GM18519 (cell line): ENCODE data around the gene SDF2L1.
"Not testable (repeated sequence)": the region's sequence is repeated elsewhere in the genome, so short reads cannot be mapped to it uniquely, and the experiment has no call there.

Experiments
- ATAC-seq: cut with Tn5 transposase; IDR thresholded peaks from one replicate; pipeline ENCODE4 v1.9.1; 2021; ENCODE audit warnings: mild to moderate bottlenecking, moderate library complexity; ENCODE audit not compliant: unreplicated experiment, low FRiP score

Gene SDF2L1

DNA sequence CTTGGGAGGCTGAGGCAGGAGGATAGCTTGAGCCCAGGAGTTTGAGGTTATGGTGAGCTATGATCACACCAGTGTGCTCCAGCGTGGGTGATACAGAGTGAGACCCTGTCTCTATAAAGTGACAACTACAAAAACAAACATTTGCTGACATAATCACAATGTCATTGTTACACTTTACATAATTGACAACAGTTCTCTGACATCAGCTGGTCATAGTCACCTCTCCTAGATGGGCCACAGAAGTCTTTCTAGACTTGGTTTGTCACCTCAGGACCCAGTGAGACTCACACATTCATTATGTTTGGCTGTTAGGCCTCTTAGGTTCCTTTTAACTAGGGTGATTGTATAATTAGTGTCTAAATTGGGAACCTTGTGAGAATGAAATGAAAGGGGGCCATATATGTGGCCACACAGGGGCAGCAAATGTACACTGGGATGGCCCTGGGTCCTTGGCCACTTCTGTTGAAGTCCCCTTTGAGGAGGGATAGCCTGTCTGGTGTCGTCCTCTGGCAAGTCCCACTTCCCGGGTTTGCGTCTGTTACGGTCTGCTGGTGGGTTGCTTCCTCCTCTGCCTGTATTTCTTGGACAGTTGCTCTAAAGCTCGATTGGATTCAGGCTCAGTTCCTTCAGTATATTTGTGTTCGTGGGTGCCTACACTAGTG, 17.9 kb downstream of the SDF2L1 start:
- no peak for ATAC-seq

DNA sequence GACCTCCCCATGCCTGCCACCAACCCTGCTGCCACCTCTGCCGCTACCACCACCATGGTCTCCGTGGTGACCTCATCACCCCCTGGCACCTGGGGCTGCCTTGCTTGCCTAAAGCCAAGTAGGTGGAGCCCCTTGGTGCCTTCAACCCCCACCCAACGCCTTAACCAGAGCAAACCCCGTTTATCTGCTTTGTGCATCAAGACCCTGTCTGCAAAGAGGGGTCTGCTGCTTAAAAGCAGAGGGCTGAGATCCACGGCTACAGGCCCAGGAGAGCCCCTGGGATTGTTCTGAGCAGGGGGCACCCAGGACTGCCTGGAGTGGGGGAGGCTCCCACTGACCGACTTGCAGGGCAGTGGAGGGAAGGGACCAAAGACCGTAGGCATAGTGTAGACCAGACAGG, 18.8 kb downstream of the SDF2L1 start:
- ATAC-seq: no peak

DNA sequence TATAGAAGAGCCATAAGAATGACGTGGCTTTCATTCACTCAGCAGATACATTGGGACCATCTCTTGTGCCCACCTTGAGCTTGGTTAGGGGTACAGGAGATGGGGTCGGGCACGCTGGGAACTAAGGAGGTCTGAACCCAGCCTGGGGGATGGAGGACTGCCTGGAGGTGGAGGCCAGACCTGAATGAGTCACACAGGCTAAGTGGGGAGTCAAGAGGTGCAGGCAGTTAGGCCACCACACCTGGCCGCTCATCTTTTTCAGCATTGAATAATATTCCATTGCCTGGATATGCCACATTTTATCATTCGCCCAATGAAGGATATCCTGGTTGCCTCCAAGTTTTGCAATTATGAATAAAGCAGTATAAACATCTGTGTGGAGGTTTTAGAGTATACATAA, 19.9 kb downstream of the SDF2L1 start:
- ATAC-seq: no peak

DNA sequence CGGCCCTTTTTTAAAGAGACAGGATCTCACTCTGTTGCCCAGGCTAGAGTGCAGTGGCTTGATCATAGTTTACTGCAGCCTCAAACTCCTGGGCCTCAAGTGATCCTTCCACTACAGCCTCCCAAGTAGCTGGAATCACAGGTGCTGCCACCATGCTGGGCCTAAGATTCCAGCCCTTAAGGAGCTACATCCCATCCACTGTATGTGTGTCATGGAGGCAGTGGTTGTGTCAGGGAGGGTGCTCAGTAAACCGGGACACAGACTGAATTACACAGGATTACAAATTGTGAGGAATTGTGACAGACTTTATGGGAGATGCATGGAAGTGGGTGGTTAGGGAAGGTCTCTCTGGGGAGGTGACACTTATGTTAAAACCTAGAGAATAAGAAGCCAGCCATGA, 21.6 kb downstream of the SDF2L1 start:
- ATAC-seq: no peak

DNA sequence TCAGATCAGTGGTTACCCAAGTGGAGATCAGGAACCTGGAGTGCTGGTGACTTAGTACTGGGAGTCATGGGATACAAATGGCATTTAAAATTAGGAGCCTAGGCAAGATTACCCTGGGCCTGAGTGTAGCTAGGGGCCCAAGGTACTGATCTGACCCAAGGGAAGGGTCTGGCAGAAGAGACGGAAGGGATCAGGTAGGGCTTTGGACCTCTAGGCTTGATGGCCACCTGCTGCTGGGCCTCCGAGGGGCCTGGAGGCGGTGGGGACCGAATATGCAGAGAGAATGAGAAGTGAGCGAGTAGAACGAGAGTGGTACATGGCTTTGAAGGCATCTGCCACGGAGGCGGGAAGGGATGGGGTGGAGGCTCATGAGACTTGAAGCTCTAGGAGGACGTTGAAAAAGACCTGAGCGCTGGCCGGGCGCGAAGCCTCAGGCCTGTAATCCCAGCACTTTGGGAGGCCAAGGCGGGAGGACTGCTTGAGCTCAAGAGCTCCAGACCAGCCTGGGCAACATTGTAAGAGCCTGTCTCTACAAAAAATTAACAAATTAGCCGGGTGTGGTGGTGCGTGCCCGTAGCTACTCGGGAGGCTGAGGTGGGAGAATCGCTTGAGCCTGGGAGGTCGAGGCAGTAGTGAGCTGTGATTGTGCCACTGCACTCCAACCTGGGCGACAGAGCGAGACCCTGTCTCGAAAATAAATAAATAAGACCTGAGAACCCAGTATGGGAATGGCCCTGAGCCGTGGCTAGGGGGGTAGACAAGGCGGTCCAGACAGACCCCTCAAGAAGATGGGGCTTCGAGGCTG, 23.1 kb downstream of the SDF2L1 start:
- ATAC-seq: no peak

DNA sequence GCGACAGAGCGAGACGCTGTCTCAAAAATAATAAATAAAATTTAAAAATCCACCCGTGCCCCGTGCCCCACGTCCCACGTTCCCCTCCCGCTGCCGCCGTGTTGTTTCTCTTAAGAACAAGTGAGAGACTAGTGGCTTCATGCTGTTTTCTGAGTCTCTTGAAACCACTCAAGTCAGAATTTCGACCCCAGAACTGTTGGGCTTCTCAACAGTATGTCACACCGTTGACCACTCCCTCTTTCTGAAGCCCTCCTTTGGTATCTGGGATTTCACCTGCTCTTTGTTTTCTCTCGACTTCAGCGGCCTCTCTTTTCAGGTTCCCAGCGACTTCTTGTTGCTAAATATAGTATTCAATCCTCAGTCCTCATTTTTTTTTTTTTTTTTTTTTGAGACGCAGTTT, 24.7 kb downstream of the SDF2L1 start:
- no peak for ATAC-seq

DNA sequence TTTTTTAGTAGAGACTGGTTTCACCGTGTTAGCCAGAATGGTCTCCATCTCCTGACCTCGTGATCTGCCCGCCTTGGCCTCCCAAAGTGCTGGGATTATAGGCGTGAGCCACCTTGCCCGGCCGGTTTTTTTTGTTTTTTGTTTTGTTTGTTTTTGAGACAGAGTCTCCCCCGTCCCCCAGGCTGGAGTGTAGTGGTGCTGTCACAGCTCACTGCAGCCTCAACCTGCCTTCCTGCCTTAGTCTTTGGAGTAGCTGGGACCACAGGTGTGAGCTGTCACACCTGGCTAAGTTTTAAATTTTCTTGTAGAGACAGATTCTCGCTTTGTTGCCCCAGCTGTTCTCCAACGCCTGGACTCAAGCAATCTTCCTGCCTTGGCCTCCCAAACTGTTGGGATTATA, 26.9 kb downstream of the SDF2L1 start:
- no peak for ATAC-seq

DNA sequence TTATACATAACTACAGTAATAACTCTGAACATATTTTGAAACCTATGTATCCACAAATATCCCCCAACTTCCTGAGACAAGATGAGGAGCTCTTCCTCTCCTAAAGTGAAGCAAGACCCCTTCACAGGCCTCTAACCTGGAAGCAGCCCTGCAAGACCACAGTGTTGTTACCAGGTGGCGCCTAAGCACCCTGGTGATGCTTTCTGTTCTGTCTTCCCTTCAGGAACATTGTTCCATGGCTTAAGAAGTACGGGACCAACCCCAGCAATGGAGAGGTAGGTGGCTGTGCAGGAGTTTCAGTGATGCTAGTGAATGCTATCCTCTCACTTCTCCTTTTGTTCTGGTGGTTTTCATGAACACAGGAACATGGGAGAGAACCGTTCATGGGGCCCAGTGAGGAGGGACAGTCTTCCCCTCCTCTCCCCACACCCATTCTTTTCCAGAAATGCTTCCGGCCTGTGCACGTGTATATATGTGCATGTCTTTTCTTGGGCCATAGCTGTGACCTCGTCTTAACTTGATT, 30.1 kb downstream of the SDF2L1 start:
- ATAC-seq: no peak

DNA sequence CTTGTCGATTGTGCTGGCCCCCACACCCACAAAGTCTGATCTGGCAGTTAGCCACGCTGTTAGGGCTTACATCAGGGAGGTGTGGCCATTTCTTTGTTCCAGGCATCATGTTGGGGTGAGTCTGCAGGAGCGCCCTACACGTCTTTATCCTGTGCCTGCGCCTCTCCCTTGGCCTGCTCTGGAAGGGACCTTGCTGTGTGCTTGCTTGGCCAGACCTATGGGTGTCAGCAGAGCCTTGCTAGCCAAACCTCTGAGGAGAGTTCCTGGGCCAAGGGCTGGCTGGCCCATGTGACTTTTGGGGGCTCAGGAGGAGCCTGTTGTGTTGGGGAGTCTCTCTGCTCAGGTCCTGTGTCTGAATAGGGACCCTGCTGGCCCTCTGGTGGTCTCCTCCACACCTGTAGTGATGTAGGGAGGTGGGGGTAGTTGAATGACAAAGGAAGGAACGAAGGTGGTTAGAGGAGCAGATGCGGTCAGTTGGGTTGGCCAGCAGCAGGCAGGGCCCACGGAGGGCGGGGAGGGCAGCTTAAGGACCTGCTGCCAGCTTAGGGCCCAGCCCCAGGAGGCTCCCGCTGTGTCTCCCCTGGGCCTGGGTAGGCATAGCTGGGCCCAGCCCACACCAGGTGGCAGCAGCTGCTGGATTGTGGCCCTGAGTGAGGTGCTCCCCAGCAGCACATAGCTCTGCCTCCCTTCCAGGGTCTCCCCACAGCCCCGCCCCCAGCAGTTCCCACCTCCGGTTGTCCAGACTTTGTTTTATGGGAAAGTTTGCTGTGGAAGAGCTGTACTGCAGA, 31.6 kb downstream of the SDF2L1 start:
- no peak for ATAC-seq

DNA sequence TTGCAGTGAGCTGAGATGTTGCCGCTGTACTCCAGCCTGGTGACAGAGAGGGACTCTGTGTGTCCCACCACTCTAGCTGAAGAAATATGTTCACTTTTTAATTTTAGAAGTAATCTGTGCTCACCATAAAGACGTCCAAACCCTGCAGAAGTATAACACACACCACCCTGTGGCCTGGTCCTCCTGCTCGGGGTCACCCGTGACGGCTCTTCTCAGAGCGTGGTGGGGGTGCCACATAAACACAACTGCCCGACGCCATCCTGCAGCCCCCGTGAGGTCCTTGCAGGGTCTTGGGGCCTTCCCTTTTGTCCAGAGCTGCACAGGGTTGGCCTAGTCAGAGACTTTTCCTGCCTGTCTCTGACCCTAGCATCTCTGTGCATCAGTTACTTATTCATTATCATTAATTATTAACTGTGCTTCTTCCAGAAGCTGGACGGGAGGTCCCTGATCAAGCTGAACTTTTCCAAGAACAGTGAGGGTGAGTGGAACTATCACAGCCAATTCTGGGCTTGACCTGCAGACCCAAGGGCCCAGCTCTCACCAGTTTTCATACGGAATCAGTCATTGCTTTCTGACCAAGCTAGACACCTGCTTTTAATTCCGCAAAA, 32.6 kb downstream of the SDF2L1 start:
- no peak for ATAC-seq

DNA sequence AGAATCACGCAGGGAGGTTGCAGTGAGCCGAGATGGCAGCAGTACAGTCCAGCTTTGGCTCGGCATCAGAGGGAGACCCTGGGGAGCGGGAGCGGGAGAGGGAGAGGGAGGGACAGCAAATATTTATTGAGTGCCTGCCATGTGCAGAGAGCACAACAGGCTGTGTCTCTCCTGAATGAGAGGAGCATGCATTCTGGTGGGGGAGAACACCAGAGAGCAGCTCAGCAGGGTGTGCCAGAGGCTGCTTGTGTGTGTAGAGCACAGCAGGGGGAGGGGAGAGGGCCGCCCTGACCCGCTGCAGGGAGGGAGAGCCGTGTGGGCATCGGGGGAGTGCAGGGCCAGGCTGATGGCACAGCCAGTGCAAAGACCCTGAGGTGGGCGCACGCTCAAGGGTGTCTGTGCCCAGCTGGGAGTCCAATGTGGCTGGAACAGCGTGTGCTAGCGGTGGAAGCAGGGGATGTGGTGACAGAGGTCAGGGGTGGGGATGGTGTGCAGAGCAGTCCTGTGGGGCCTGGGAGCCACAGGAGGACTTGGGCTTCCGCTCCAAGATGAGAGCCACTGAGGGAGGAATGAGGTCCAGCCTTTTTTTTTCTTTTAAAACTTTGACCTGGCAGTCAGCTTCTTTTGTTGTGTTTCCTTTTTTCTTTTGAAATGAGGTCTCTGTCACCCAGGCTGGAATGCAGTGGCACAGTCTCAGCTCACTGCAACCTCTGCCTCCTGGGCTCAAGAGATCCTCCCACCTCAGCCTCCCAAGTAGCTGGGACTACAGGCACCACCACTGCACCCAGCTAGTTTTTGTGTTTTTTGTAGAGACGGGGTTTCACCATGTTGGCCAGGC, 35.7 kb downstream of the SDF2L1 start:
- no peak for ATAC-seq

DNA sequence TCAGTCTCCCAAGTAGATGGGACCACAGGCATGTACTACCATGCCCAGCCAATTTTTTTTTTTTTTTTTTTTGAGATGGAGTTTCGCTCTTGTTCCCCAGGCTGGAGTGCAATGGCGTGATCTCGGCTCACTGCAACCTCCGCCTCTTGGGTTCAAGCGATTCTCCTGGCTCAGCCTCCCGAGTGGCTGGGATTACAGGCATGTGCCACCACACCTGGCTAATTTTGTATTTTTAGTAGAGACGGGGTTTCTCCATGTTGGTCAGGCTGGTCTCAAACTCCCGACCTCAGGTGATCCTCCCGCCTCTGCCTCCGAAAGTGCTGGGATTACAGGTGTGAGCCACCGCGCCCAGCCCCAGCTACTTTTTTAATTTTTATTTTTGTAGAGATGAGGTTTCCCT, 36.7 kb downstream of the SDF2L1 start:
- not testable (repeated sequence) for ATAC-seq

DNA sequence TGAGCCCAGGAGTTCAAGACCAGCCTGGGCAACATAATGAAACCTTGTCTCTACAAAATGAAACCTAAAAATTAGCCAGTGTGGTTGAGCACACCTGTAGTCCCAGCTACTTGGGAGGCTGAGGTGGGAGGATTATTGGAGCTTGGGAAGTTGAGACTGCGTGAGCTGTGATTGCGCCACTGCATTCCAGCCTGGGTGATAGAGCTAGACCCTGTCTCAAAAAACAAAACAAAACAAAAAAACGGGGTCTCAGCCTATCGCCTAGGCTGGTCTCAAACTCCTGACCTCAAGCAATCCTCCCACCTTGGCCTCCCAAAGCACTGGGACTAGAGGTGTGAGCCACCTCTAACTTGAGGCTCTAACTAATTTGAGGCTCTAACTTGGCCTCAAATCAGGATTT, 37.3 kb downstream of the SDF2L1 start:
- no peak for ATAC-seq

DNA sequence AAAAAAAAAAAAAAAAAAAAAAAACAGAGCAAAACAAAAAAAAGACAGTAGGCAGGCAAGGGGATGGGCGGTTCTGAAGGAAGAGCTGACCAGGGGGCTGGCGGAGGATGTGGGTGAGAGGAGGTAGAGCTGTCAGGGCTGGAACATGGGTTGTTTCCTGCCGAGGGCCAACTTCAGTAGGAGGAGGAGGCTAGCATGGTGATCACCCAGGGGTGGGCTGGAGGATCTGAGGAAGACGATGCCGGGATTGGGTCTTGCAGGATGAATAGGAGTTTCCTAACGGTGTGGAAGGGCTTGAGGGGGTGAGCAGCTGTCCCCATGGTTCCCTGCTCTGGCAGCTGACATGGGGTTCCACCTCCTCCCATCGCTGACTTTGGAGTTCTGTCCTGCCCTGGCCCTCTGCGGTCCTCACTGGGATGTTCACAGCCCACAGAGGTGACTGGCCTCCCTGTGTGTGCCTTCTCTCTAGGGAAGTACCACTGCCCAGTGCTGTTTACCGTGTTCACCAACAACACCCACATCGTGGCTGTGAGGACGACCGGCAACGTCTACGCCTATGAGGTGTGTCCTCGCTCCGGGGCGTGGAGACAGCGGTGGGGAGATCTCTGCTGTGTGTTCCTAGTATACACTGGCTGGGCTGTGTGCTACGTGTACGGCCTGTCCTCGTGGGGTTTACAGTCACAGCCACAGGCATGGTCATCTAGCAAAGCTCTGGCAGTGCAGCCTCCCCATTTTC, 38.9 kb downstream of the SDF2L1 start:
- no peak for ATAC-seq

DNA sequence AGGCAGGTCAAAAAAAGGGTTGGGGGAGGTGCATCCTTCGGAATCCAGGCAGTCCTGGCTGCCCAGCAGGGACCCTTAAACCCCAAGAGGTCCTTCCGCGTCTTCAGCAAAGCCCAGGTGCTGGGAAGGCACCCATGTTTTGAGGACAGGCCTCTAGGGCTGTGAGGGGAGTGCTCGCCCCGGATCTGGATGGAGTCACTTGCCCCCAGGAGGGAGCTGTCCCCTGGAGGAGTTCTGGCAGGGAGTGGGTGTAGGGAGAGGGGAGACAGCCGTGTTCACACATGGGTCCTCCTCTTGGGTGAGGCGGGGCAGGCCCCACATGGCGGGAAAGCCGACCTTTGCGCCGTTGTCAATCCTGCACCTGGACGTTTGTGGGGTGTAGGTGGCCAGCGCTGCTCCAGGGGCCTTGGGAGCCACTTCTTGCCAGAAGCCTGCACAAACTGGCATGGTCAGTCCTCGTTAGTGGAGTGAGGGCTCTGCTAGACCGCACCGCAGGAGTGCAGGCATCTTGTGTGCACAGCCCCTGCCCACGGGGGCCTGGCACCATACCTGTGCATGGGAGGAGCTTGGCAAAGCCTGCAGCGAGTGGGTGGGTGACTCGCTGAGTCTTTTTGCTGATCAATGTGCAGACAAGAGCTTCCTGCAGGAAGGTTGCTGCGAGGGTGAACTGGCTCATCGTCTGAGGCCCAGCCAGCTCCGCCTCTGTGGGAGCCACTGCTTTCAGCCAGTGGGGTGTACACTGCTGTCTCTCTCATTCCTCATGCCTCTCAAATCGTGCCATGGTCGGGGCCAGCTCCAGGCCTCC, 39.7 kb downstream of the SDF2L1 start:
- no peak for ATAC-seq

DNA sequence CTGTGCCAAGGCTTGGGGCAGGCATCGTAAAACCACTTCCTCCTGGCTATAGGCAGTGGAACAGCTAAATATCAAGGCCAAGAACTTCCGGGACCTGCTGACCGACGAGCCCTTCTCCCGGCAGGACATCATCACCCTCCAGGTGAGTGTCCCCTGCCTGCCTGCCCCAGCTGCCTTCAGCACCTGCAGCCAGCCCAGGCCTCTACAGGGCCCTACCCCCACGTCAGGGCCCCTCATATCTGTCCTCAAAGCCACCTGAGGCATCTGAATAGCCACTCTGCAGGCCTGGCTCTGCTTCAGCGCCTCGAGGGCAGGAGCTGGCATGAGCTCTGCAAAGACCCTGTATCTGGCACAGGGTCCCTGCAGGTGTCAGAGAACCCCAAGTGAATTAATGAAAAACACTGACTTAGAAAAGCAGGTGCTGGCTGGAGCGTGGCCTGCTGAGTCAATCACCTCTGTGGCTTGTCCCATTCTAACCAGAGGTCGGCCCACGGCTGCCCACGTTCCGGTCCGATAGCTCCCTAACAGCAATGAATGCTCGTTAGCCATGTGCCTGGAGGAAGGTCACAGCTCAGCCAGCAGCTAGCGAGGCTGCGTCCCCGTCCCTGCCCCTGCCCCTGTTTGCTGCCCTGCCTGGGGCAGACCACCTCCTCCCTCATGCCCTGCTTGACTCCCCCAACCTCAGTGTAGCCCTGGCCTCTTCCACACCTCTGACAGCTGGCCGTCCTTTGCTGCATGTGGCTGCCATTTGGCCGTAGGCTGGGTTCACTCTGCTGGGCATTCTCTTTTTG, 40.5 kb downstream of the SDF2L1 start:
- ATAC-seq: no peak

DNA sequence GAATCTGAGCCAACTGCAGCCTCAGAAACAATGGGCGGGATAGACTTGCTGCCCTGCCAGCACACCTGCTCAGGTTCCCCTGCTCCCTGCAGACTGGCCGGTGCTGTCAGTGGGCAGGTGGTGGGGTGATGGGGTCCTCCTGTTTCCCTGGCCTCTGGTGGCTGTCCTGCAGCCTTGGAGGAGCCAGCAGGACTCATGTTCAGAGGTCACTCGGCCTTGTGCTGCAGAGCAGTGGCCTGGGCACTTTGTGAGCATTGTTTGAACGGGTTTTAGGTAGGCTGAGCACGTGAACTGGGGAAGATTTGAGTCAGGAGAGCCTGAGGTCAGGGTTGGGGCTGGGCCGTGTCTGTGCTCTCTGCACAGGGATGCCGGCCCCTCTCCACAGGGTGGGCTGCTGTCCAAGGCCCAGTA, 41.3 kb downstream of the SDF2L1 start:
- no peak for ATAC-seq
